Right hindlimb (tissue), 1 donor: ENCODE results near the gene PPL.

Source experiments
- DNase-seq: peaks from one replicate; pipeline ENCODE4 v3.0.0-alpha.2; 2018

PPL gene

DNA sequence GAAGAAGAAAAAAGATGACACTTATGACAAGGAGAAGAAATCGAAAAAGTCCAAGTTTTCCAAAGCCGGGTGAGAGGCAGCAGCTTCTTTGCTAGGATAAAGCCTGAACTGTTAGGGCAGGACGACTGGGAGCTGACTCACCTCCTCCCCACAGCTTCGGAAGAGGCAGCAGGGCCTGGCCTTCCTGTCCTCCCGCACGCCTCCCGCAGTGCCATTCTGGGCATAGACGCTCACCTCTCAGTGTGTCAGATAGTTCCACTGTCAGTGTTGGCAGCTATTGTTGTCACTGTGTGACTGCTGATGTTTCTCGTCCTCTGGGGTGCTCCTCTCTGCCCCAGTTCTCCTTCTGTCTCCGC lies 77.1 kb downstream of the PPL start:
- no peak for DNase-seq

DNA sequence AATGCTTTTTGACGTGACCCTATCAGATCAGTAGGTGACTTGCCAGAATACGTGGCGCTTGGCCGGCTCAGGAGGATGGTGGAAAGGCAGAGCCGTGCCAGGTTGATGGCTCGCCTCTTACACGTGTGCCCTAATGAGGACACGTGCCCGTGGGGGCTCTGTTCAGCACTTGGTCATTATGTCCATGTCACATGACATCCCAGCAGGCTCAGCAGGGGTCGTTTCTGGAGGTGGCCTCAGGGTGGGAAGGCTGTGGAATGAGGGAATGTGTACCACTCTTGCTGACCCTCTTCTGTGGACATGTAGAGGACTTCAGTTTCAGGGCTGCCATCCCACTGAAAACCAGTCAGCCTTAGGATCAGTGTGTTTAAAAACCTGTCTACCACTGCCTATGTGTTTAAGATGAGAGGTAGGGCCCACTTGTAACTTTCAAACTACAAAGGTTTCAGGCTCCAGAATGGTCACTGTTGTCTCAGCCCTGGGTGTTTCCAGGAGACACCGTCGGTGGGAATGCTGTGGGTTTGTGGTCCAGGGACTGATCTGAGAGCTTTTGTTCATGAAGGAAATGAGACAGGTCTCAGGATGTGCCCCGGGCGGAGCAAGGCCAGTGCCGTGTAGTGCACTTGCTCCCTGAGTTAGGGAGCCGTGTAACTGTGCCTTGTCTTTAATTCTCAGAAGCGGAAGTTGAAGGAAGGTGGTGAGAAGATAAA lies 77.6 kb downstream of the PPL start:
- no peak for DNase-seq

DNA sequence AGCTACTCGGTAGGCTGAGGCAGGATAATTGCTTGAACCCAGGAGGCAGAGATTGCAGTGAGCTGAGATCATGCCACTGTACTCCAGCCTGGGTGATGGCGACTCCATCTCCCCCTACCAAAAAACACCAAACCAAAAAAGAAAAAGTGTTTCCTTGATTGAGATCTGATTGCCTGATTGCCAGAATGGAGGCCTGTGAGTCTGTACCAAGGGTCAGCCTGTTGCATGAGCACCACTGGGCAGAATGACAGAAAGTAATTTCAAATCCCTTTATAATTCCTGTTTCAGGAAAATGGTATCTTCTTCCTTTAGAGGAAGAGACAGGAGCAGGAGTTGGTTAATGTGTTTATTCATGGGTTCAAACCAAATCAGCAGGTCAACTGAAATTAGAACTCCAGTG lies 81.1 kb downstream of the PPL start:
- no peak for DNase-seq

DNA sequence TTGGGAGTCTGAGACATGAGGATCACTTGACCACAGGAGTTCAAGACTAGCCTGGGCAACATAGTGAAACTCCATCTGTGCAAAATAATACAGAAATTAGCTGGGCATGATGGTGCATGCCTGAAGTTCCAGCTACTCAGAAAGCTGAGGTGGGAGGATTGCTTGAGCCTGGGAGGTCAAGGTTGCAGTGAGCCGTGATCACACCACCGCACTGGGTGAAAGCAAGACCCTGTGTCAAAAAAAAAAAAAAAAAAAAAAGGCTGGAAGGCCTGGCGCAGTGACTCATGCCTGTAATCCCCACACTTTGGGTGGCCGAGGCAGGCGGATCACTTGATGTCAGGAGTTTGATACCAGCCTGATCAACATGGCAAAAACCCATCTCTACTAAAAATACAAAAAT lies 81.6 kb downstream of the PPL start:
- no peak for DNase-seq

DNA sequence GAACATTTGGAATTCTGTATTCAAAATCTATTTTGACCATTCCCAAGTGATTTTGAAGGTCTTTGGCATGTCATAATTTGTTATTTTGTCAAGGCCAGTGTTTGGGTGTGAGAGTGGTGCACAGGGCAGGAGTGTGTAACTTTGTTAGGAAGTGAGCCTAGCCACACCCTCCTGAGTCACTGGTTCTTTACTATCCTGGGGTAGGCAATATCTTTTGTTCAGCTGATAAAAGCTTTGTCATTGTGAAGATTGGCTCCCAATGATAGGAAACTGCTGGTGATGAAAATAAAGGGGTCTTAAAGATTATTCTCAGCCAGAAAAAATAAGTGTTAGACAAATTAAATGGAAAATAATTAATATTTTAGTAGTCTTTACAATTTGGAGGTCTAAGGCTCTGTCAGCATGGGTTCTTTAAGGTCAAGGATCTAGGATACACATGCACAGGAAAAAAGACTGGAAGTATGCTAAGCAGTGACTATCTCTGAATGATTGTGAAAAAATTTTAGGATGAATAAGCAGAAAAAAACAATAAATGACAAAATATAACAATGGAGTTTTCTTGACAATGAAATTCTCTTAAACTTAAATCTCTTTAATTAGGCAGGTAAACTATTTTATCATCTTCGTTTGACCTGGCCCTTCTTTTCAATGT lies 84.6 kb downstream of the PPL start:
- no peak for DNase-seq

DNA sequence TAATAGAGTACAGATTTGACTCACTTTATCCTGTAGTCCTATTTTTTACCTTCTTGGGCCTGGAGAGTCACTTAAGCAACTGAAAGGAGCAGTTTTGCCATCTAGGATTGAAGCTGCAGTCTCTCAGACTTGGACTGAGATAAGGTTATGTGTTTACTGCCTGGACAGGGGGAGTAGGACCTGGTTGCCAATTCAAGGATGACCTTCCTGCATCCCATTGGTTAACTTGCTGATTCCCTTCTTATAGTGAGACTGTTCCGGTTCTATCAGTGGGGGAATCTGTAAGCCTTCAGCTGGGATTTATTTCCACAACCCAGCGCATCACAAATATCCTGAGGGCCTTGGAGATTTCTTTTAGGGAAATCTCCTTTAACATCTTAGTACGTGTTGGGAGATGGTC lies 86.7 kb downstream of the PPL start:
- DNase-seq = no peak

DNA sequence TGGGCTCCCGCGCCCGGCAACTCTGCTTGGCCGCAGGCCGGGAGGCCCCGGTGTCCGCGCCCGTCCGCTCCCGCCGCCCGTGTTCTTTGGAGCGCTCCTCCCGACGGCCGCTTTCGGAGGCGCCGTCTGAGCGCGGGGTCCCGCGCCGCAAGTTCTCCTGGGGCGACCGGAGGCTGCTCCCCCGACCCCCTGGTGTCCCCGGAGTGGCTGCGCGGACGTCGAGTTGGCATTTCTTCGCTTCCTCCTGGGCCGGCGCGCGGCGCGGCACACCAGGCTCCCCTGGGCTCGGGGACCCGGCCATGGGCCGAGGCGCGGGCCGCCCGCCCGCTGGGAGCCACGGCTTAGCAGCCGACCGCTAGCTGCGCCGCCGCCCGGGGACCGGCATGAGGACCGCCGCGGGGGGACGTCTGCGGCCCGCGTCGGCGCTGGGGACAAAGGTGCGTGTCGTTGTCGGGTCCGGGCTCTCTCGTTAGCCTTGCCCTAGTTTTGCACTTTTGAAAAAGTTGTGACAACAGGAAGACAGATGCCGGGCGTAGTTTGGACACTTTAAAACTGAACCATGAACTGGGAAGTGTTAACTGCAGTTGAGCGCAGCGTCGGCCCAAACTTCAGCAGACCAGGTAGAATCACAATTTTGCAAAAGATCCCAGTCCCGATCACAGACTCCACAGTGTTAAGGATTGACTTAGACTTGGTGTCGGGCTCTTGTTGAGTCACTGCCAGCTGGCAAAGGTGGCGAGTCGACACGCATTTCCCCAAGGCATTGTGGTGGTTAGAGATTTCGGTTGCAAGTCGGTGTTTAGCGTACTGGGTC lies 89.0 kb downstream of the PPL start:
- DNase-seq = peak; percentile 39

DNA sequence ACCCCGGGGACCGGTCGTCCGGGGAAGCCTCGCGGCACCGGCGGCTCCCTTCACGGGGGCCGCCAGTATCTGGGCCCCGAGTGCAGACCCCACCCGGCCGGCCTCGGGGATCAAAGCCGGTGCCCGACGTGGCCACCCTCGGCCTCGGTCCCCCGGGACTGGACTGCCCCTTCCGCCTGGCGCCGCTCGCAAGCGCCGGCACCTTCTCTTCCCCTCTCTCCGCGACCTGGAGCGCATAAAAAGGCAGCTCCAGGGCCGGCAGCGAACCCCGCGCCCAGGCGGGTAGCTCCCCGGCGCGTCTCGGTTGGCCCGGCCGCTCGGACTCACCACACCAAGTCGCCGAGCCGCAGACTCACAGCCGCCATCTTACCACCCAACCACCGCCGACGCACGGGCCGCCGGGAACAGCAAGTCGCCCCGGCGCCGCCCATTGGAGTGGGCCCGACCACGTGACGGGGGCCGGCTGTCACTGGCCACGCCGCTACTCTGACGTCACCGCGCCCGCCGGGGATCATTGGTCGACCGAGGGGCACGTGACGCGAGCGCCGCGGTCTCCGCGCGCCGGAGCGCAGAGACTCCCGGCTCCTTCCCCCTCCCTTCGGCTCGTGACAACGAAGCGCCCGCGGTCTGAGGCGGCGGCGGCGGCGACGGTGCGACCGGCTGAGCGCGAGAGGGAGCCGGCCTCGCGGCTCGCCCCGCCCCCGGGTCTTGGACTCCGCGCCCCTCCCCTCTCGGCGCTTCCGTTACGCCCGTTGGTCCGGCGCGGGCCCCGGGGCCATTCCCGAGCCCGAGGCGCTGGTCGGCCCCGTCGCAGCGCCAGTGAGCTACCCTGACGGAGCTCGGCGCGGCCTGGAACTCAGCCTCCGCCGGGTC lies 89.8 kb downstream of the PPL start, which contains the start of the genes GLYR1 and UBN1:
Gene GLYR1, minus strand, starts transcription at position 388 of the 873 bp plus-strand sequence. Its CDS starts 23 bp downstream, at position 365.
Gene UBN1, plus strand, starts transcription at position 581 of the 873 bp plus-strand sequence. CDS start 5,437 bp downstream, outside the sequence.
- peak; percentile 99 for DNase-seq

DNA sequence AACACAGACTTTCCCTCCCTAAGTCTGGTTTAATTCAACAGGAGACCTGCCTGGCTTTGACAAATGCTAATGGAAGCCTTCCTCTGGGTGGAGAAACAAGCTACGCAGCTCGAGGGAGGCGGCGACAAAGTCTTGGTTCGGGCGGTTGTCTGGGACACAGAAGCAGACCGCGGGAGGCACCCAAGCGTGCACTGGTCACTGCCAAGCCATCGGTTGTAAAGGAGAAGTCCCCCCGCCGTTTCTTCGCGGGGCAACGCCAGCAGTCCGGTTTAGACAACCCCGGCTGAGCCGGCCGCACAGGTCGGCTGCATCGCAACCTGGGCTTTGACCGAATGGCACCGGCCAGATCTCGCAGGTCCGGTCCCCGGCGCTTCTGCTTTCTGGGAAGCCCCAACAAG lies 90.4 kb downstream of the PPL start:
- peak; percentile 46 for DNase-seq

DNA sequence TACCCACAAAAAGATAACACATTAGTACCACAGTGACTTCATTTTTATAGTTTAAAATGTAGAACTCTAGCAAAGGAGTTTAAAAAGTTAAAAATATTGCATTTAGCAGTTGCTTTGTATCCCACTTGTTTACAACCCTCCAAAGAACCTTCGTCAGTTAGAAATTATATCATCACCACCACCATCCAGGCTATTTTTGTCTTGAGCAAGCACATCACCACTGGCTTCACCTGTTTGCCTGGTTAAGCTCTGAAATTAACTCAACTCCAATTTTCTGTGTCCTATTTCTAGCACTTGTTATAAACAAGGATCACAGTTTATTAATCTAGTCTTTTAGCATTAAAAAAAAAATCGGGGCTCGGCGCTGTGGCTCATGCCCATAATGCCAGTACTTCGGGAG lies 96.0 kb downstream of the PPL start:
- no peak for DNase-seq

DNA sequence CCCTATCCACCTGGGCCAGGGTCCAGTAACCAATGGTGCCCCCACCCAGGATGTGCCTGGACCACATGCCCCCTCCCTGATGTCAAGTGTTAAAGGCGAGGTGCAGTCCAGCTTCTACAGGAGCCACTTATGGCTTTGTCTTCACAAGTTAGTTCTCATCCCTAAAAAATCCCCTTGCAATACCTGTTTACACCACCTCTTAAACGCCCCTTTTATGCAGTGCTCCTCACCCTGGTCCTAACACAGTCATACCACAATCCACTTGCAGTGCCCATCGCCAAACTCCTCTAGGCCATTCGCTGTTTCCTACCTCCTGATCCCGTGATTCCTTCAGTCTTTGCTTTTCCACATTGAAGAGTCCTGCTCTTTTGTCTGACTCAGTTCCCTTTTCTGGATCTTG lies 97.0 kb downstream of the PPL start:
- no peak for DNase-seq

DNA sequence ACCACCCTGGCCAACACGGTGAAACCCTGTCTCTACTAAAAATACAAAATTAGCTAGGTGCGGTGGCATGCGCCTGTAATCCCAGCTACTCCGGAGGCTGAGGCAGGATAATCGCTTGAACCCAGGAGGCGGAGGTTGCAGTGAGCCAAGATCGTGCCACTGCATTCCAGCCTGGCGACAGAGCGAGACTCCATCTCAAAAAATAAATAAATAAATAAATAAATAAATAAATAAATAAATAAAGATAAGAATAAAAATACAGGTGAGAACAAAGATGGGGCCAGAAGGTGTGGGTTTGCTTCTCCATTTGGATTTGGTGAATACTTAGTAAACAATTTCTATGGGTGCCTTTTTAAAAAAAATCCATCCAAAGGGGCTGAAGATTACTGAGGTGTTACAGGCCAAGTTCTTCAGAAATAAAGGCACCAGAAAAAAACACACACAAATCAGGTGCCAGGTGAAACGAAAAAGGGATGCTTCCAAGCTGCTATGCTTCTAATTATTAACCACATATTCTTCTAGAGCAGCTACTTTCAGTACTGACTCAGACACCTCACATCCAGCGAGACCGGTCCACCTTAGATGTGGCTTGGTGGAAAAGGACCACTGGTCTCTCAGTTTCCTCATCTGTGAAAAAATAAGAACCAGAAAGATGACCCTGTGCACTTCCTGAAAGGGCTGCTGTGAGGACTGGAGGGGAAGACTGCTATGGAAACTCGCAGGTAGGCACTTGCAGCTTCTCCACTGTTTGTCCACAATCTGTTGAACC lies 99.0 kb downstream of the PPL start:
- no peak for DNase-seq

DNA sequence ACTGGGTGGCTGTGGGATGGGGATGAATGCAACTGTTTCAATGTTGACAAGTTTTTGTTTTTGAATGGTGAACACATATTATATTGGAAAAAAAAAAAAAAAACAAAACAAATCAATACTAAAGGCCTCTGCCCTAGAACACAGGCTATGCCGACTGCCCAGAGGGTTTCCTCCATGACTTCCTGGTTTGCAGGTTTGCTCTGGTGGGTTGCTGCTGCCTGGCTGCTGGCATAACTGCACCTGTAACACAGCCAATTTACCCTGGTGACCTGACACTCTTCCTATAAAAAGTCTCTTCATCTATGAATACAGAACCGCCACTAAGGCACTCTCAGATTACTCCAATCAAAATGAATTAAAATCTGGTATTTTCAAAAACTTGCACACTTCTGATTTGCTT lies 100.2 kb downstream of the PPL start:
- no peak for DNase-seq

DNA sequence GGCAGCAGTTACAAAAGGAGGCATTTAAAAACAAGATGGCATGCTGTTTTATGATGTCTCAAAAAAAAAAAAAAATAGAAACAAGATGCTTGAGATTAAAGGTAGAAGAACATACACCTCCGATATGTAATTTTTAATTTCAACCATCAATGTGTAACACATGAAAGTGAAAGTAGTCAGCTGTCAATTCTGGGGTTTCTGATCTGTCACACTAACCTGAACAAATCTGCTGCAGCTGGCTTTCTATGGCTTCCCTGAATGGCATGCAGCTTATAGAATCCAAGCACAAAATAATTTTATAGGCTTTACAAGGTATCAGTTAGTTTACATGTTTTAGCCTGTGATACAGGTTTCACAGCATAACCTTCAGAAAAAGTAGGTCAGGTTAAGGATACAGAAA lies 103.4 kb downstream of the PPL start:
- DNase-seq = no peak

DNA sequence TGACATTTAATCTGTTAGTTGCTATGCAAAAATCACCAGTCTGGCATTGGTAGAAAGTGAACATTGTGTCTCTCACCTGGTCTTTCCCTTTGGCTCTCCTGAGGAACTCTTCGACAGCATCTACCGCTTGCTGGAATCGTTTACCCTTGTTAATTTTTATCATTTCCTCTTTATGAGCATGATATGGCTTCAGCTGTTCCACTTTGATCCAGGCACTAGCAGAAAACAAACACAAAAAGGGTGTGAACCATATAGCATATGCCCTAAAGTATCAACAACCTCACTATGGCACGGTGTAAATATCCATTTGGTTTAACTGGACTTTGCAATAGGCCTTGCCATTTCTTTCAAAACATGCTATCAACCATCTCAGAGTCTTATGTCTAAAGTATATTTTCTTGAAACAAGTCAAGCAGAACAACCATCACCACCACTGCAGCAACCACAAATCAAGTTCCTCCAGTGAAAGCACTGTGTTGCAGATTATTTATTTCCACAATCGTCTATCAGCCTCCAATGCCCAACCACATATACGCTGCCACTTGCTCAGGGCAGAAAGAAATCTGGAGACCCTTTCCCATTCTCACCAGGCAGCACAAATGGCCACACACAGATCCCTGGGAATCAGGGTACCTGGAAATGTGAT lies 104.1 kb downstream of the PPL start:
- no peak for DNase-seq
